ENCODE results near the gene FRMD5.
"Not testable (repeated sequence)": the region's sequence is repeated elsewhere in the genome, so short reads cannot be mapped to it uniquely, and the experiment has no call there.

The FRMD5 gene

GRCh38 chr15:44195151-44195740 is at the start of gene FRMD5:
TSS of gene FRMD5 (minus strand) at chr15:44195271.
- DNase-seq (ENCODE audit: low read depth, low spot score) = peak; percentile 76

- DNase-seq (ENCODE audit: low read depth, low spot score) = no peak
These were observed 48.8 kb upstream of the FRMD5 start for GRCh38 chr15:44243829-44244228.

- DNase-seq (ENCODE audit: low read depth, low spot score) = no peak
These were observed 48.1 kb upstream of the FRMD5 start for GRCh38 chr15:44243141-44243540.

- no peak for DNase-seq (ENCODE audit: low read depth, low spot score)
These were observed 36.8 kb upstream of the FRMD5 start for GRCh38 chr15:44231842-44232241.

GRCh38 chr15:44229301-44229700 is 34.2 kb upstream of the FRMD5 start:
- DNase-seq (ENCODE audit: low read depth, low spot score) = not testable (repeated sequence)

- DNase-seq (ENCODE audit: low read depth, low spot score) = no peak
These were observed 32.5 kb upstream of the FRMD5 start for GRCh38 chr15:44227584-44227983.

- not testable (repeated sequence) for DNase-seq (ENCODE audit: low read depth, low spot score)
These were observed 31.9 kb upstream of the FRMD5 start for GRCh38 chr15:44227001-44227400.

GRCh38 chr15:44222478-44222877 is 27.4 kb upstream of the FRMD5 start:
- no peak for DNase-seq (ENCODE audit: low read depth, low spot score)

GRCh38 chr15:44219073-44219472 is 24.0 kb upstream of the FRMD5 start:
- no peak for DNase-seq (ENCODE audit: low read depth, low spot score)

GRCh38 chr15:44216958-44217357 is 21.9 kb upstream of the FRMD5 start:
- DNase-seq (ENCODE audit: low read depth, low spot score) = no peak

- no peak for DNase-seq (ENCODE audit: low read depth, low spot score)
These were observed 20.5 kb upstream of the FRMD5 start for GRCh38 chr15:44215594-44215993.

- DNase-seq (ENCODE audit: low read depth, low spot score) = no peak
These were observed 13.9 kb upstream of the FRMD5 start for GRCh38 chr15:44208956-44209355.

GRCh38 chr15:44207643-44208042 is 12.6 kb upstream of the FRMD5 start:
- DNase-seq (ENCODE audit: low read depth, low spot score) = no peak

GRCh38 chr15:44199393-44199792 is 4.3 kb upstream of the FRMD5 start:
- no peak for DNase-seq (ENCODE audit: low read depth, low spot score)

- DNase-seq (ENCODE audit: low read depth, low spot score) = no peak
These were observed 534 bp downstream of the FRMD5 start for GRCh38 chr15:44194323-44195150.

- no peak for DNase-seq (ENCODE audit: low read depth, low spot score)
These were observed 1.3 kb downstream of the FRMD5 start for GRCh38 chr15:44193651-44194322.

- DNase-seq (ENCODE audit: low read depth, low spot score) = no peak
These were observed 6.3 kb downstream of the FRMD5 start for GRCh38 chr15:44188795-44189194.

- DNase-seq (ENCODE audit: low read depth, low spot score) = no peak
These were observed 8.4 kb downstream of the FRMD5 start for GRCh38 chr15:44186705-44187104.

- DNase-seq (ENCODE audit: low read depth, low spot score) = no peak
These were observed 11.7 kb downstream of the FRMD5 start for GRCh38 chr15:44183363-44183762.

GRCh38 chr15:44181410-44181809 is 13.7 kb downstream of the FRMD5 start:
- DNase-seq (ENCODE audit: low read depth, low spot score) = no peak

- no peak for DNase-seq (ENCODE audit: low read depth, low spot score)
These were observed 17.9 kb downstream of the FRMD5 start for GRCh38 chr15:44177139-44177538.

GRCh38 chr15:44173813-44174212 is 21.3 kb downstream of the FRMD5 start:
- no peak for DNase-seq (ENCODE audit: low read depth, low spot score)

- no peak for DNase-seq (ENCODE audit: low read depth, low spot score)
These were observed 31.7 kb downstream of the FRMD5 start for GRCh38 chr15:44163370-44163769.
